Heart right ventricle (tissue), 16 donors: Measurements from ENCODE around the gene TSC22D1. TPM values are rescaled to one million over a fixed set of nuclear protein-coding genes. Genes with fewer than 3 reads are reported as not detected.

Source experiments
- ATAC-seq, 8 donors: fragments of 200-7000 bp; cut with Tn5 transposase; one replicate each; pipeline ENCODE4 v1.9.1; 2020; ENCODE audit warnings: mild to moderate bottlenecking in 8 of 8, moderate library complexity in 8 of 8, moderate number of reproducible peaks in 1 of 8
- DNase-seq, 2 donors: peaks; one replicate each; pipeline ENCODE4 v3.0.0-alpha.2; 2020
- H3K27ac ChIP-seq, 10 donors: fragments of 200-600 bp; sonication (generic) in 2 of 10; one replicate each; pipeline versions ENCODE4 v1.5.0 to v1.8.0; 2020 to 2022; ENCODE audit warnings: mild to moderate bottlenecking in 3 of 10
- H3K27me3 ChIP-seq, 7 donors: fragments of 200-600 bp; one replicate each; pipeline ENCODE4 v1.8.0; 2021 to 2022; ENCODE audit warnings: mild to moderate bottlenecking in 2 of 7
- H3K36me3 ChIP-seq, 9 donors: fragments of 200-600 bp; sonication (generic) in 1 of 9; one replicate each; pipeline versions ENCODE4 v1.5.0 to v1.8.0; 2020 to 2022; ENCODE audit warnings: mild to moderate bottlenecking in 2 of 9
- H3K4me1 ChIP-seq, 9 donors: fragments of 200-600 bp; sonication (generic) in 1 of 9; one replicate each; pipeline versions ENCODE4 v1.5.0 to v1.8.0; 2020 to 2022; ENCODE audit warnings: mild to moderate bottlenecking in 4 of 9
- H3K4me3 ChIP-seq, 10 donors: fragments of 200-600 bp; sonication (generic) in 2 of 10; one replicate each; pipeline versions ENCODE4 v1.5.0 to v1.8.0; 2020 to 2022; ENCODE audit warnings: mild to moderate bottlenecking in 7 of 10, moderate library complexity in 2 of 10
- H3K9me3 ChIP-seq, 11 donors: fragments of 200-600 bp in 10 of 11; sonication (generic) in 2 of 11; one replicate each; pipeline versions ENCODE4 v1.5.0 to v1.8.0; 2013 to 2022; ENCODE audit warnings: mild to moderate bottlenecking in 2 of 11, control low read depth in 1 of 11, moderate library complexity in 1 of 11
- WGBS, 2 donors: extraction: QIAGEN DNeasy Blood & Tissue Kit; methylation state at CpG; one replicate each; pipeline ENCODE4 v1.1.7; 2013; ENCODE audit warnings: inconsistent platforms in 1 of 2; 5-methylcytosine and 5-hydroxymethylcytosine counted together
- intact Hi-C, 10 donors: fragments of 100-400 bp; cut with DNase I; formaldehyde crosslinking; loops; one replicate each; pipeline versions ENCODE4 v1.11.1 to v1.14.2; 2022
- polyA plus RNA-seq, 2 donors: library from polyadenylated mRNA; stranded (reverse); fragments of 200-250 nt; gene quantifications; one replicate each; pipeline ENCODE4 v1.2.3, GENCODE V29; 2013
- total RNA-seq, 10 donors: library from RNA; stranded (reverse); fragmentation: NEBNext Ultra II Directional in 3 of 10; extraction: Animal tissue kit (Norgen Biotek cat#: 25700) in 3 of 10; gene quantifications; one replicate each; pipeline versions ENCODE4 v1.2.1 to v1.2.4, GENCODE V29; 2021 to 2023
- TF ChIP-seq, protein P1 (sequence below), 9 donors: fragments of 200-600 bp; sonication (generic) in 2 of 9; IDR thresholded peaks; one replicate each; pipeline versions ENCODE4 v1.5.0 to v1.8.0; 2021 to 2022; ENCODE audit warnings: antibody characterized with exemption in 9 of 9, mild to moderate bottlenecking in 5 of 9, moderate library complexity in 1 of 9
- donor health status: Arrhythmogenic right ventricular cardiomyopathy.
- donor health status: ischemic (EF 13 %, LVEDD 7.1; RV severe dilation, severe dysfunction).
- donor health status: healthy with polysubstance abuse.
- donor health status: DM: no; HTN: yes; CAD: no.
- donor health status: DM: no; HTN: no; CAD: no.
- donor health status: ischemic (EF 25% LVEDD 6.9; RV normal size, moderate dysfunction).
- donor health status: ischemic (EF 25% LVEDD 5.7; RV mildly dilated, moderate dysfunction).
- donor health status: healthy.
- donor health status: DM: yes; HTN: yes; CAD: no.
- donor health status: Ischemic cardiomyopathy.
- donor health status: ischemic (EF 35%, LVEDD 5.7; RV mildly dilated, moderate dysfunction).
- donor health status: nonischemic (EF 11% LVEDD 7.7; RV severe dilation, severe dysfunction).
- donor health status: DM: yes; HTN: yes; CAD: no.
- donor health status: PGD.
- donor health status: ischemic (EF 29% LVEDD 5.4; RV normal size, mild dysfunction).
- donor health status: nonischemic (EF 23%, LVEDD 6.1; RV moderate dilation, normal function).

The TSC22D1 gene
- total and polyA plus RNA-seq, 12 donors, result 48.5 to 200 (median 113) TPM

GRCh38 chr13:44498502-44498901 lies 77.6 kb downstream of the TSC22D1 start:
- Histone ChIP-seq H3K36me3 (no peaks in the 10 kb centered on the region), H3K4me3 (no peak overlapping the region), H3K27ac (no peak overlapping the region), H3K9me3 (peaks cover 0 to 16% (median 0%) of the 10 kb centered on the region in 11 donors), H3K4me1 (peaks cover 0 to 16% (median 4%) of the 10 kb centered on the region in 9 donors), H3K27me3 (no peaks in the 10 kb centered on the region)
- ATAC-seq, result no peak
- intact Hi-C loops, result loop anchor here in 1 of 10 donors (5.0 kb wide), 1 partner anchor 79 kb away; the partner anchor contains the start of gene TSC22D1
- DNase-seq, result no peak
- 96 to 98% methylated on average over 3 of the region's 3 CpGs for WGBS, 2 donors
- TF ChIP-seq, protein P1, sequence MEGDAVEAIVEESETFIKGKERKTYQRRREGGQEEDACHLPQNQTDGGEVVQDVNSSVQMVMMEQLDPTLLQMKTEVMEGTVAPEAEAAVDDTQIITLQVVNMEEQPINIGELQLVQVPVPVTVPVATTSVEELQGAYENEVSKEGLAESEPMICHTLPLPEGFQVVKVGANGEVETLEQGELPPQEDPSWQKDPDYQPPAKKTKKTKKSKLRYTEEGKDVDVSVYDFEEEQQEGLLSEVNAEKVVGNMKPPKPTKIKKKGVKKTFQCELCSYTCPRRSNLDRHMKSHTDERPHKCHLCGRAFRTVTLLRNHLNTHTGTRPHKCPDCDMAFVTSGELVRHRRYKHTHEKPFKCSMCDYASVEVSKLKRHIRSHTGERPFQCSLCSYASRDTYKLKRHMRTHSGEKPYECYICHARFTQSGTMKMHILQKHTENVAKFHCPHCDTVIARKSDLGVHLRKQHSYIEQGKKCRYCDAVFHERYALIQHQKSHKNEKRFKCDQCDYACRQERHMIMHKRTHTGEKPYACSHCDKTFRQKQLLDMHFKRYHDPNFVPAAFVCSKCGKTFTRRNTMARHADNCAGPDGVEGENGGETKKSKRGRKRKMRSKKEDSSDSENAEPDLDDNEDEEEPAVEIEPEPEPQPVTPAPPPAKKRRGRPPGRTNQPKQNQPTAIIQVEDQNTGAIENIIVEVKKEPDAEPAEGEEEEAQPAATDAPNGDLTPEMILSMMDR (IDR thresholded peaks at IDR 0.05), result no peak

- DNase-seq (no peak), ATAC-seq (no peak)
- Histone ChIP-seq H3K9me3 (peaks cover 0 to 16% (median 0%) of the 10 kb centered on the region in 11 donors), H3K36me3 (no peaks in the 10 kb centered on the region), H3K27ac (no peak overlapping the region), H3K4me3 (no peak overlapping the region), H3K4me1 (peaks cover 0 to 16% (median 4%) of the 10 kb centered on the region in 9 donors), H3K27me3 (no peaks in the 10 kb centered on the region)
- intact Hi-C loops, result loop anchor here in 1 of 10 donors (5.0 kb wide), 1 partner anchor 80 kb away; the partner anchor contains the start of gene TSC22D1
- TF ChIP-seq, protein P1 (IDR thresholded peaks at IDR 0.05), result no peak
Measured at GRCh38 chr13:44497801-44498200, 78.3 kb downstream of the TSC22D1 start.

- H3K27me3 ChIP-seq, result no peaks in the 10 kb centered on the region
- H3K27ac ChIP-seq, result no peak overlapping the region
- TF ChIP-seq, protein P1 (IDR thresholded peaks at IDR 0.05), result no peak
- intact Hi-C loops, result no loop called here
- WGBS, 2 donors, result 75 to 78% methylated on average over 3 of the region's 3 CpGs
- DNase-seq (no peak), ATAC-seq (no peak)
- H3K36me3 ChIP-seq, result no peaks in the 10 kb centered on the region
- H3K4me1 ChIP-seq, result peaks cover 0 to 11% (median 4%) of the 10 kb centered on the region in 9 donors
- no peak overlapping the region for H3K4me3 ChIP-seq
- peaks cover 0 to 16% (median 0%) of the 10 kb centered on the region in 11 donors for H3K9me3 ChIP-seq
Measured at GRCh38 chr13:44493213-44493812, 82.8 kb downstream of the TSC22D1 start.

DNA sequence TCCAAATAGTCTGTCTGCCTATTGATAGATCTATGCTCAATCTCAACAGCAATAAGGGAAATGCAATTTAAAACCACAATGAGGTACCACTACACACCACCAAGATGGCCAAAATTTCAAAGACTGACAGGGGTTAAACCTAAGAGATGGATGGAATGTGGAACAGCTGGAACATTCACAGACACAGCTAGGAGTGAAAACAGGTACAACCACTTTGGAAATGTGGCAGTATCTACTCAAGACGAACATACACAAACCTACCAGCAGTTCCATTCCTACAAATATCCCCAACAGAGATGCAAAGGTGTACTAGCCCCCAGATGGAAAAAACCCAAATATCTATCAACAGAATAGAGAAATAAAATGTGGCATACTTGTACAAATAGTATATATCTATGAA lies 86.4 kb downstream of the TSC22D1 start:
- no peak for DNase-seq
- no peak overlapping the region for H3K27ac ChIP-seq
- 42 to 54% methylated on average over 1 of the region's 1 CpG for WGBS, 2 donors
- no peaks in the 10 kb centered on the region for H3K36me3 ChIP-seq
- intact Hi-C loops, result loop anchor here in 3 of 10 donors (10.0 kb wide), 2 partner anchors 85 to 385 kb away; partner anchors contain the start of gene TSC22D1 (in 1 of the 3)
- H3K9me3 ChIP-seq, result peaks cover 0 to 5% (median 0%) of the 10 kb centered on the region in 11 donors
- H3K4me1 ChIP-seq, result peaks cover 0 to 10% (median 5%) of the 10 kb centered on the region in 9 donors
- ATAC-seq, result no peak
- no peaks in the 10 kb centered on the region for H3K27me3 ChIP-seq
- no peak overlapping the region for H3K4me3 ChIP-seq
- TF ChIP-seq, protein P1 (IDR thresholded peaks at IDR 0.05), result no peak
